Stimulated activated CD4-positive, alpha-beta T cell treated with anti-CD3 and anti-CD28 coated beads, Interleukin-4, amount 100 ng/mL, for 1 hour (primary cell): ENCODE data around the gene DDX27.

ENCODE experiments used
- DNase-seq: peaks from one replicate; pipeline ENCODE4 v3.0.0-alpha.2; 2020

Gene DDX27

GRCh38 chr20:49292010-49292409, 72.8 kb downstream of the DDX27 start:
- DNase-seq = no peak

- DNase-seq = no peak
These were observed 73.9 kb downstream of the DDX27 start for GRCh38 chr20:49293122-49293521.
